ENCODE measurements around the gene FMN1. TPM values are rescaled to one million over a fixed set of nuclear protein-coding genes. Genes with fewer than 3 reads are reported as not detected.

The FMN1 gene
- total RNA-seq, 2 experiments from 2014 or later, result not detected

DNA sequence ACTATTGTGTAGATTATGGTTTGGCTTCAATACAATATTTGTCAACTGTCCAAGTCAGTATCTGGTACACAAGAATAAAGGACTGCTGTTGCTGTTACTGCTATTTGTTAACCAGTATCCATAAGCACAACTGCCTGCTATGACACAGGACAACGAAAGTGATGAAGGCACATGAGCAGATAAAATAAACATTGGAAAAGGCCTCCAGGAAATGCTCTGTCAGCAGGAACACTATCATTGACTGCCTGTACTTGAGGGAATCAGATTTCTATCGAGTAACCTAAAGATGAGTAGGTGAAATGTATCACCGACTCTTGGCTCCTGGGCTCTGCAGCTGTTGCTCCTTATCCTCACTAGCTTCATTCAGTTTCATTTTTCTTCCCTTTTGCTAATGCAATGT, 56.5 kb downstream of the FMN1 start:
- no peak for DNase-seq
- Mint-ChIP-seq H3K36me3 (no peaks in the 10 kb centered on the region), H3K4me3 (no peak overlapping the region), H3K9me3 (ENCODE audit: low read depth) (no peaks in the 10 kb centered on the region), H3K27me3 (no peaks in the 10 kb centered on the region), H3K27ac (no peak overlapping the region), H3K4me1 (no peaks in the 10 kb centered on the region)
- CTCF ChIA-PET, result no interaction called here
- no peak for ATAC-seq

DNA sequence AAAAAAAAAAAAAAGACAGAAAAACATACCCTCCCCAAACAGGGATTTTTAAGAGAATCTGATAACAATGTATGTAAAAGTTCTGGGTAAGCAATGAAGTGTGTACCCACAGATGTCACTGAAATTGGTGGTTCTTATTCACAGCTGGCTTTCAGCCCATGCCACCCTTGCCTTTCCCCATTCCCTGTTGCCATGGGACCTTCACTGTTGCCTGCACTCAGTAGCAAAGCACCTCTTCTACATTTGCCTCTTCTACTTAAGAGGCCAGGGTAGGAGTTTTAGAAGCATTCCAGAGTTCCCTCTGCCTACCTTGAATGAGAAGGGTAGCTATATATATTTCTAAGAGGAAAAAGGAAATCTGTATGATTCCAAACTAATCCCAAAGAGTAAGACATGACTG, 57.4 kb downstream of the FMN1 start:
- H3K27ac Mint-ChIP-seq, result no peak overlapping the region
- DNase-seq (no peak), ATAC-seq (no peak)
- CTCF ChIA-PET, result no interaction called here
- H3K36me3 Mint-ChIP-seq, result no peaks in the 10 kb centered on the region
- no peaks in the 10 kb centered on the region for H3K4me1 Mint-ChIP-seq
- H3K4me3 Mint-ChIP-seq, result no peak overlapping the region
- no peaks in the 10 kb centered on the region for H3K9me3 Mint-ChIP-seq (ENCODE audit: low read depth)
- no peaks in the 10 kb centered on the region for H3K27me3 Mint-ChIP-seq

DNA sequence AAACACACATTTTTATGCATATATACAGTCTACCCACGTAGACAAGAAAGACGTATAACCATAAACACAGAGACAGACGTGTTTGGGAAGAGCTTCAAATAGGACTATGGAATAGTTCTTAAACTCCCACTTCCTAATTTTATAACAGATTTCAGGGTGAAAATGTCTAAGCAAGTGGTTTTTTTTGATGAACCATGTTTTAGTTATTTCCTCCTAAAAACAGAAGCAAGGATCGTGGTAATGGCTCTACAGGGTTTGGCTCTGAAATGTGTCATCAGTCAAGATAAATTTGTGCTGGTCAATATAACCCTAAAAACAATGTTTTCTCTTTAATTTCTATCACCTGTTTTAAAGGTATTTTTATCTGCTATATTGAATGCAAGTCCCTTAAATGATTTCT, 58.2 kb downstream of the FMN1 start:
- CTCF ChIA-PET, result no interaction called here
- no peak for ATAC-seq
- no peak overlapping the region for H3K4me3 Mint-ChIP-seq
- H3K27ac Mint-ChIP-seq, result no peak overlapping the region
- no peak for DNase-seq
- no peaks in the 10 kb centered on the region for H3K27me3 Mint-ChIP-seq
- H3K36me3 Mint-ChIP-seq, result no peaks in the 10 kb centered on the region
- no peaks in the 10 kb centered on the region for H3K9me3 Mint-ChIP-seq (ENCODE audit: low read depth)
- H3K4me1 Mint-ChIP-seq, result no peaks in the 10 kb centered on the region

DNA sequence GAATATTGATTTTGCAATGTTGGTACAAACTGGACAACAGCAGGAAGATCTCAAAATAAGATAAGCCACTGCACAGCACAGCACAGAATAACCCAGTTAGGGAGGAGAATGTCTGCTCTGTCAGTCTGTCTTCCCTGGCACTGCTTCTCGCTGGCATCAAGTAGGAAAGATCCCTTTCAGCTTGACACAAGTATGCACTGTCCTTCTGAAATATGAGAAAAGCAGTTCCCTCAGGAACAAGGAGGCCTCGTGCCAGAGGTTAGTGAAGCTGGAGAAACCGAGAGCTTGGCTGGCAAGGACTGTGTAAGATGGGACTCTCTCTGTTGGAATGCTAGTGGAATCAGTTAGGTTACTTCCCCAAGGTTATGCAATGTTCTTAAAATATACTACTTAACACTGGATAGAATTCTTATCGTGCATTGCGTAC, 59.1 kb downstream of the FMN1 start:
- no peak overlapping the region for H3K4me3 Mint-ChIP-seq
- ATAC-seq, result no peak
- no peaks in the 10 kb centered on the region for H3K36me3 Mint-ChIP-seq
- H3K4me1 Mint-ChIP-seq, result no peaks in the 10 kb centered on the region
- CTCF ChIA-PET, result no interaction called here
- H3K27ac Mint-ChIP-seq, result no peak overlapping the region
- no peak for DNase-seq
- H3K27me3 Mint-ChIP-seq, result no peaks in the 10 kb centered on the region
- H3K9me3 Mint-ChIP-seq (ENCODE audit: low read depth), result no peaks in the 10 kb centered on the region

DNA sequence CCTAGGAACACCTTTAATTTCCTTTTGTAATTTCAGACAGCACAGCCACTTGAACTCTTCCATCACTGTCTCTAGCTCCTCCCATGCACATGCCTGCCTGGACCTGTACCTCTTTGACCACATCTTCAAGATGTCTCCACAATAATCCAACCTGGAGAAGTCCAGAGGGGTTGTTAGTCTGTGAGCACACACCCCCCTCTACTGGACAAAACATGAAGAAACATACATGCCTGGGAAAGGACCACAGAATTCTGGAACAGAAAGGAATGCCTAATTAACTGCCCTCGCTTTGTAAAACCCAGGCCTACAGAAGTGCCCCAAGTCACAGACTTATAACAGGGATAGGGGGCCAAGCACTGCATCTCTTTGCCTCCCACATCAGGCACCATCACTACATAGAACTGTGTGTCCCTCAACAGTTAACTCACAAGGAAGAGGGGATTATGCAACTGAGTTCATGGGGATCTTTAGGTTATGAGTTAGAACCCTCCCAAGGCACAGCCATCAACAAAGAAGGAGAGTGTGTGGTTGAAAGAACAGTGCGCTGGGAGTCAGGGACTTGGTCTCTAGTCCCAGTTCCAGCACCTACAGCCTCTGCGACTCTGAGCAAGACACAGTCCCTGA, 61.7 kb downstream of the FMN1 start:
- Mint-ChIP-seq H3K9me3 (ENCODE audit: low read depth) (no peaks in the 10 kb centered on the region), H3K27ac (no peak overlapping the region), H3K4me1 (no peaks in the 10 kb centered on the region), H3K27me3 (no peaks in the 10 kb centered on the region), H3K4me3 (no peak overlapping the region), H3K36me3 (no peaks in the 10 kb centered on the region)
- ATAC-seq (no peak), DNase-seq (no peak)
- CTCF ChIA-PET, result interaction anchor here (0.7 to 1.8 kb wide), 4 partner anchors 10 to 120 kb away, joined by 3 to 5 read pairs (median 3); no protein-coding TSS in a partner anchor

DNA sequence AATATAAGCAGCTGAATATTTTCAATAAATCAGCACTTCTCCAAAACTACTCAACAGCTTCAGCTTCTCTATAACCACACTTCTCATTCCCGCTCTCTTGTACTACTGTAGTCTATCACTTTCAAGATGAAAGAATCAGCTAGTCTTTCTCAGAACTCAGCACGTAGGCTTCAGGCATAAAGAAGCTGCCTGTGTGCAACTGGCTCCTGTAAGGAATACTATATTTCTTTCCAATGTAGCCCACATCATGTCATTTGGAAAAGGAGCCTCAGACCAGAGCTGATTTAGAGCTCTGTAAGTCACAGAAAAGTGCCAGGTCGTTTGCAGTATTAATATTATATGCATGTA, 62.3 kb downstream of the FMN1 start:
- H3K36me3 Mint-ChIP-seq, result no peaks in the 10 kb centered on the region
- DNase-seq (no peak), ATAC-seq (no peak)
- H3K4me1 Mint-ChIP-seq, result no peaks in the 10 kb centered on the region
- no peaks in the 10 kb centered on the region for H3K27me3 Mint-ChIP-seq
- CTCF ChIA-PET, result interaction anchor here (0.7 to 1.8 kb wide), 3 partner anchors 9 to 43 kb away, joined by 3 to 5 read pairs (median 3); no protein-coding TSS in a partner anchor
- no peak overlapping the region for H3K27ac Mint-ChIP-seq
- H3K4me3 Mint-ChIP-seq, result no peak overlapping the region
- H3K9me3 Mint-ChIP-seq (ENCODE audit: low read depth), result no peaks in the 10 kb centered on the region

DNA sequence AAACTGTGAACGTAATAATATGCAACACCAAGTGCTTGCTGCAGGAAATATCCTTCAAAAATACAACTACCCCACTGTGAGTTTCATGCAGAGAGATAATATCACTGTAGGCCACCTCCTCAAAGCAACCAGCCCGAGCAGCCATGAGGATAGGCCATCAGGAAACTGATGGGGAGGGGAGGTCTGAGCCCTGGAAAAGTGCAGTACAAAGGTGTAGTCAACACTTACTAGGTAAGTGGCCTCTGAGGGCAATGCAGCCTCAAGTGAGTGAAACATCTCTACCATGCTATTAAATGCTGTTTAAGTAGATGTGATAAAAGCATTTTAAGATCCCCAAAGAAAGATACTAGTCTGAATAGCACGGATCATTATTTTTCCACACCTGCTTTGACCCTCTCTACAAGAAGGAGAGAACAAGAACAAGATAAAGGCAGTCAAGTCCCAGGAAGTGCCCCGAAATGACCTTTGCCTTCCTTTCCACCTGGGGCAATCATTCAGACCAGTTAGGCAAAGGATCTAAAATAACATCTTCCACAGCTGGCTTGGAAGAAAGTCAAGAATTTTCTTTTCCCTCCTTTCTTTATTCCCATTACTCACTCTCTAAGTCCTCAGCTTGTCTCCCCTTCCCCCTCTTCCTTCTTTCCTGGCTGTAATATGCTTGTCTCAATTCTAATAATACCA, 62.8 kb downstream of the FMN1 start:
- no peak overlapping the region for H3K27ac Mint-ChIP-seq
- H3K4me1 Mint-ChIP-seq, result peaks cover 2% of the 10 kb centered on the region
- H3K9me3 Mint-ChIP-seq (ENCODE audit: low read depth), result no peaks in the 10 kb centered on the region
- CTCF ChIA-PET, result interaction anchor here (0.7 to 1.8 kb wide), 3 partner anchors 9 to 43 kb away, joined by 3 to 5 read pairs (median 3); no protein-coding TSS in a partner anchor
- H3K36me3 Mint-ChIP-seq, result no peaks in the 10 kb centered on the region
- ATAC-seq (no peak), DNase-seq (no peak)
- H3K4me3 Mint-ChIP-seq, result no peak overlapping the region
- no peaks in the 10 kb centered on the region for H3K27me3 Mint-ChIP-seq

DNA sequence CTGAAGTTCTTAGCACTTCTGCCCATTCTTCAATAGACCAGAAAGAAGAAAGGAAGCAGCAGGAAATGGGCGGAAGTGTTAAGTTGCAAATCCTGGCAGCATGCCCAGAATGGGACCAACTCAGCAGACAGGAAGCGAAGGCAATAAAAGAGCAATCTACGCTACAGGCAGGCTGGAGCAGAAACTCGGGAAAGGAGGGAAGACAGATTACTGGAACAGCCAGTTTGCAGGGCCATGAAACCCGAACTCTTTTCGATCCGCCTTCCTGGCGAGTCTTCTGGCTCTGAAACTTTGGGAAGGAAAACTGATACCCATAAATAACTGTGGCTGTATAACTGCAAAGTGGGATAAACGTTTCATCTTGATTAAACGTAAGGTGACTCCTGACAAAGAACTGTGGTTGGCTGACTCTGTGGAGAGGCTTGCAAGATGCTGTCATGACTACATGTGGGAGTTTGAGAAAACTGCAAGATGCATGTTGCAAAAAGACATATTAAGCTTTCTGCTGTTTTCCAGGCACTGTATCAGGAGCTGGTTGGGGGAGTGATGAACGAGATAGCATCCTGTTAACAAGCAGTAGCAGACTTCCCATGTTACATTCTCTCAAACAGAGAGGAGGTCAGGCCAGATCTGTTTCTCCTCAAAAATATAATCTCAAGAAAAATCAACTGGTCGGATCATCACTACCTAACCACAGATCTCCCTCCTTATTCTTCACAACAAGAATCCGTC, 67.8 kb downstream of the FMN1 start:
- ATAC-seq, result no peak

DNA sequence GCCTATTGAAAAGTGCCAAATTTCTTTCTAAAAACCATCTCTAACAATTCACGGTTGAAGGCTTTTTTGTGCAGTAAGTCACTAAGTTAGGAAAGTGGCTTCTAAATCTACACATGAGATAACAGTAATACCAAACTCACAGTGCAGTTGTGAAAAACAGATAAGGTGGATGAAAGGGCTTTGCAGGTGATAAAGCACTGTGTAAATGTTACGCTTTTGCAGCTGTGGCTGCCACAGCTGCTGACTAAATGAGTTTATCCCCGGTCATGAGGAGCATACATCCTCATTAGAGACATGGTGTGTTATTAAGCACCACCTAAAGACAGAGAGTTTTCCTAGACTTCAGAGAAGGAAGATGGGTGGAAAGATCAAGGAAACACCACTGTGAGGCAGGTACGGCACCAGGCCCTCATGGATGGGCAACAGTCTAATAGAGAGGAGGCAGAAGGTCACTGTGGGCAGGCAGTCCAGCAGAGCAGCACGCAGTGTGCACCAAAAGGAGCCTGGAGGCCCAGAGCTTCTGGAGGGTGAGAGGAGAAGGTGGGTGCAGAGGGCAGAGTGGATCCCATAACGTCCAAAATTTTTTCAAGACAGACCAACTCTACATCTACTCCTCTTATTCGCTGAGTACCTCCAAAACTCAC, 68.5 kb downstream of the FMN1 start:
- DNase-seq (no peak), ATAC-seq (no peak)
- Mint-ChIP-seq H3K4me1 (peaks cover 5% of the 10 kb centered on the region), H3K36me3 (no peaks in the 10 kb centered on the region), H3K27me3 (no peaks in the 10 kb centered on the region), H3K9me3 (ENCODE audit: low read depth) (no peaks in the 10 kb centered on the region), H3K4me3 (no peak overlapping the region), H3K27ac (no peak overlapping the region)
- CTCF ChIA-PET, result no interaction called here

More for the DNA sequence above, 67.8 kb downstream of the FMN1 start:
- Mint-ChIP-seq H3K9me3 (ENCODE audit: low read depth) (no peaks in the 10 kb centered on the region), H3K4me1 (peaks cover 5% of the 10 kb centered on the region), H3K27me3 (no peaks in the 10 kb centered on the region), H3K36me3 (no peaks in the 10 kb centered on the region), H3K27ac (no peak overlapping the region), H3K4me3 (no peak overlapping the region)
- CTCF ChIA-PET, result no interaction called here
- no peak for DNase-seq

DNA sequence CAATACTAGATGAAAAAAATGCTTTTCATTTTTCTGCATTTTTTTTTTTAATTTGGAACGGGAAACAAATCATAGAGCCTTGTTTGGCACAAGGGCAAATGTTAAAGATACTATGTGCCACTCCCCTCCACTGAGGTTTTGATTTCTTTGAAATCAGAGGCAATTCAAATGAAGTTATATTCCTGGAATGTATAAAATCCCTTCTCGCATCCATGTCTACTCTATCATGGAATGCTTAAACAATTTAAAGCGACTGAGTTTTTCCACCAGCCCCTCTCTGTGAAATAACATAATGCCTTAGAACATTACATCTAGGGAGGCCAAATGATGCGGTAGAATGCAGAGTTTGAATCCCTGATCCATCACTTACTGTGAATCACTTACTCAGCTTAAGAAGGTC, 69.7 kb downstream of the FMN1 start:
- CTCF ChIA-PET, result no interaction called here
- ATAC-seq (no peak), DNase-seq (no peak)
- Mint-ChIP-seq H3K36me3 (no peaks in the 10 kb centered on the region), H3K9me3 (ENCODE audit: low read depth) (peaks cover 2% of the 10 kb centered on the region), H3K27me3 (no peaks in the 10 kb centered on the region), H3K4me1 (peaks cover 5% of the 10 kb centered on the region), H3K27ac (no peak overlapping the region), H3K4me3 (no peak overlapping the region)

DNA sequence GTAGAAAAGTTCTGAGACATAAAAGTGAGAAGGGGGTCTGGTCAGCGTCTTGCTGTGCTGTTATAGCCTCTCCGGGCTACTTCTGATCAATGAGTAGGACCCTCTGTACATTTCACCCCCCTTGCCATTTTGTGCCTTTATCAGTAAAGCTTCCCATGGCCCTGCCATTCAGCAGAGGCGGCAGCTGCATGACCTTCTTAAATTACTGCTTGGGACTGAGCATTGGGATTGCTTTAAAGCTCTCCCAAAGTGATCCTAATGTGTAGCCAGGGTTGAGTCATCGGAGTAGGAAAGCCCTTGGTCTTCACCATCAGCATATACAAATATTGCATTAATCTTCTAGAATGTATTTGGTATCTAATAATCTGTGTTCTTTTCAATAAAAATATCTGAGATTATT, 70.2 kb downstream of the FMN1 start:
- Mint-ChIP-seq H3K27ac (no peak overlapping the region), H3K9me3 (ENCODE audit: low read depth) (peaks cover 2% of the 10 kb centered on the region), H3K36me3 (no peaks in the 10 kb centered on the region), H3K27me3 (no peaks in the 10 kb centered on the region), H3K4me1 (peaks cover 5% of the 10 kb centered on the region), H3K4me3 (no peak overlapping the region)
- DNase-seq (no peak), ATAC-seq (no peak)
- CTCF ChIA-PET, result no interaction called here

DNA sequence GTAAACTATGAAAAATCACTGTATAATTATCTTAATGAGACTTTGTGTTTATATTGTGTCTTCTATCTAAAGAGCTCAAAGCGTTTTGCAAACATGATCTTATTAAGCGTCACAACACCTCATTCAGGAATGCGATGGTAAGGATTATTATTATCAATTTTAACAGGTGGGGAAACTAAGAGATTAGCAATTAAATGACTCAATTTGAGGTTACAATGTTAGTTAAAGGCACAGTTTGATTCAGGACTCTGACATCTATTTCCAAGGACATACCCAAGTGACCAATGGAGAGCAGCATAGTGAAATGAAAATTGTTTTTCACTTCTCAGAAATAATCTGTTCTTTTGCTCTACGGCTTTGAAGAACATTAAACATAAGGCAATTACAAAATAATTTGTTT, 74.6 kb downstream of the FMN1 start:
- CTCF ChIA-PET, result no interaction called here
- no peak overlapping the region for H3K4me3 Mint-ChIP-seq
- H3K4me1 Mint-ChIP-seq, result no peaks in the 10 kb centered on the region
- ATAC-seq (no peak), DNase-seq (no peak)
- H3K27ac Mint-ChIP-seq, result no peak overlapping the region
- peaks cover 2% of the 10 kb centered on the region for H3K9me3 Mint-ChIP-seq (ENCODE audit: low read depth)
- no peaks in the 10 kb centered on the region for H3K36me3 Mint-ChIP-seq
- H3K27me3 Mint-ChIP-seq, result no peaks in the 10 kb centered on the region

DNA sequence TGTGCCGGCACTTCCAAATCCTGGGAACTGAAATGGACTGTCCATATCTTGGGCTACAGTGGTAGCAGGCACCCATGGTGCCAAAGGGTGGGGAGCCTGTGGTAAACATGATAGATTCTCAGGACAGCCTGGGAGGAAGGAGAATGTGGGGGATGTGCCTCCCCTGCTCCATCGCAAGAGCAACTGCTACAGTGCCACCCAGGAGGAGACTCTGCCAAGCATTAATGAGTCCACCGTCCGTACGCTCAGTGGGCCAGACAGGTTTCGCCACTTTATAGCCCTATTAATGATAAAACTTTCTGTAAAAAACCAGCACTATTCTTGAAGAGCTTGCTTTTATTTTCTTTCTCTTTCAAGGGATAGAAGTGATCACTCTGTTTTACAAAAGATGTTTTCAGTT, 75.2 kb downstream of the FMN1 start:
- H3K4me1 Mint-ChIP-seq, result no peaks in the 10 kb centered on the region
- CTCF ChIA-PET, result no interaction called here
- H3K27me3 Mint-ChIP-seq, result no peaks in the 10 kb centered on the region
- no peaks in the 10 kb centered on the region for H3K36me3 Mint-ChIP-seq
- ATAC-seq, result no peak
- no peak for DNase-seq
- peaks cover 2% of the 10 kb centered on the region for H3K9me3 Mint-ChIP-seq (ENCODE audit: low read depth)
- no peak overlapping the region for H3K4me3 Mint-ChIP-seq
- H3K27ac Mint-ChIP-seq, result no peak overlapping the region

All from activated CD8-positive, alpha-beta memory T cell treated with anti-CD3 and anti-CD28 coated beads, Interleukin-2, amount 10 ng/mL, durations not matched to agents 7 days and 5 days (primary cell).